GM18502 (cell line): ENCODE data around the gene PTPRN2.
"Not testable (repeated sequence)": the region's sequence is repeated elsewhere in the genome, so short reads cannot be mapped to it uniquely, and the experiment has no call there.

Experiments
- ATAC-seq: cut with Tn5 transposase; IDR thresholded peaks from one replicate; pipeline ENCODE4 v1.9.1; 2021; ENCODE audit warnings: mild to moderate bottlenecking; ENCODE audit not compliant: unreplicated experiment, poor library complexity

Gene PTPRN2

DNA sequence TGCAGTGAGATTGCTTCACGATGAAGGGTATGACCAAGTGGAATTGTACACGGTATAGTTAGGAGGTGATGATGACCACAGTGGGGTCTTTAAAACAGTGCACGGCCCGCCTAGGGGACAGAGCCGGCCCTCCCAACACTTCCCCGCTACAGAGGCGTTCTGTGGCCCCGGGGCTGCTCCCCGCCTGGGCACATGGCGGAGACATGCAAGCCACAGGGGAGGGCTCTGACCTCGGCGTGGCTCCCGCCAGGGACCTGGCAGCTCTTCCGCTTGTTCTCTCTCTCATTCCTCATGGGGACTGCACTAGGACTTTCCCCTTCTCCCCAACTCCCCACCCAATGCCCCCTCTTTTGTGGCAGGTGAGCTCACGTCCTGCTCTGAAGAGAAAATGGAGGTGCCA, 857.0 kb downstream of the PTPRN2 start:
- no peak for ATAC-seq

DNA sequence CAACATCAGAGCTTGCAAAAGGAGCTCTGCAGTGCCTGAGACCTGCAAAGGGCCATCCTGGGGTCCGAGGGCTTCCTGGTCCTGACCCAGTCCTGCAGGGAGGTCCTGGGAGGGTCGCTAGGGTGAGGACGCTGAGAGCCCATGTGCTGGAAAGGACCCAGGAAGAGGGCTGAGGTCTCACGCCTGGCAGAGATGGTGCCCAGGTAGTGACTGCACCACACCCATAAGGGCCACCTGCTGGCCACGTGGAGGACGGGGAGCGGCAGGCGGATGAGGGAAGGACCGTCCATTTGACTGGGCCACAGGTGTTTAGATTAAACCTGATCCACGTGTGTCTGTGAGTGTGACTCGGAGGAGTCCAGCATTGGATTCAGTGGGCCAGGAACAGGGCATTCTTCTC, 858.1 kb downstream of the PTPRN2 start:
- no peak for ATAC-seq

DNA sequence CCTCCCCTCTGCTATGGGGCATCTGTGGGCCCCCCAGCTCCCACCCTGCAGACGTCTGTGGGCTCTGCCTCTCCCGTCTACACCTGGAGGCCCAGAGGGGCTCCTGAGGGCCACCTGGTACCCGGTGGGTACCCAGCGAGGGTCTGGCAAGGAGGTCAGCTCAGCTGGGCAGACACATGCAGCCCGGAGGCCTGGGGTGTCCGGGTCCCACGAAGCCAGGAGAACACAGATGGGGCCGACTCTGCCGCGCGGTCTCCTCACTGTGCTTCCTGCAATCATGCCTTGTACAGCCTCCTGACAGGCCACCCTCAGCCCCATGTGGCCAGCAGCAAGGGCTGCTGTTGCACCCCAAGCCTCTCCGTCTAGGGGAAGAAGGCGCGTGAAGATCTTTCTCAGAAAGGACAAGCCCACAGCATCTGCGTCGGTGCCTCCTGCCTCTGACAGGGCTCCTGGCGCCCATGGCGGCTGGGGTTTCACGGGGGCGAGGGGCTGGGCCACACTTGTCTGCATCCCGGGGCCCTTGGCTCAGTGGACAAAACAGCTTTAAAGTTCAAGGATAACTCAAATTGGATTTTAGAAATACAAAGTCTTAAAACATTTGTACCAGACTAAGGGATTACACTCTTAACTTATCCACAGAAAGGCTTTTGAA, 859.5 kb downstream of the PTPRN2 start:
- no peak for ATAC-seq

DNA sequence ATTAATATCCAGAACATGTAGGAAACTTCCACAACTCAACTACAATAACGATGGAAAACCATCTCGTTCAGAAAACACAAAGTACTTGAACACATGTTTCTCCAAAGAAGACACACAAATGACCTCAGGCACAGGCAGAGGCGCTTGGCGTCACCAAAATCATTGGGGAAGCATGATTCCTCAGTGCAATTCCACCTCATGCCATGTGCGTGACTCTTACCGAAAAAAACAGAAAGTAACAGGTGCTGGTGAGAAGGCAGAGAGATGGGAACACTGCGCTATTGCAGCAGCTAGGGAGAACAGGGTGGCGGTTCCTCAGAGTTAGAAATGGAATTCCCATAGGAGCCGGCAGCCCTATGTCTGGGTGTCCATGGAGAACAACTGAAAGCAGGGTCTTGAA, 860.9 kb downstream of the PTPRN2 start:
- ATAC-seq = no peak

DNA sequence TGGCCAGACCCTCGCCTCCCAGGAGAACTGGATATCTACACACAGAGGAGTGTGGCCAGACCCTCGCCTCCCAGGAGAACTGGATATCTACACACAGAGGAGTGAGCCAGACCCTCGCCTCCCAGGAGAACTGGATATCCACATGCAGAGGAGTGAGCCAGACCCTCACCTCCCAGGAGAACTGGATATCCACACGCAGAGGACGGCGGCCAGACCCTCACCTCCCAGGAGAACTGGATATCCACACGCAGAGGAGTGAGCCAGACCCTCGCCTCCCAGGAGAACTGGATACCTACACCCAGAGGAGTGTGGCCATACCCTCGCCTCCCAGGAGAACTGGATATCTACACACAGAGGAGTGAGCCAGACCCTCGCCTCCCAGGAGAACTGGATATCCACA, 862.3 kb downstream of the PTPRN2 start:
- ATAC-seq = not testable (repeated sequence)

DNA sequence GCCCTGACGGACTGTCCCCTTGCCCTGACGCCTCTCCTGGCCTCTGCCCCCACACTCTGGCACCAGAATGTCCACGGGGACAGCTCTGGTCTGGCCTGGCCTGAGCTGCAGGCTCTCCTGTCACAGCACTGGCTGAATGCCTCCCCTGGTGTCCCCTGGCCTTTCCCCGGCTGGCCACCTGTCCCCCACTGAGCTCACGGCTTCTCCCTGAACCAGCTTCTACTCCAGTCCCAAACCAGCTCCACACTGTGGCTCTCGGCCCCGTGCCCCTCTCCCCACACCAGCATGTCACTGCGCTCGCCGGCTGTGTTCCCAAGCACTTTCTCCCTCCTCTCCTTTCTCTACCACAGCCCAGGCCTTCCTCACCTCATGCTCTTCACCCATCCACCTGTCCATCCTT, 864.4 kb downstream of the PTPRN2 start:
- ATAC-seq = no peak

DNA sequence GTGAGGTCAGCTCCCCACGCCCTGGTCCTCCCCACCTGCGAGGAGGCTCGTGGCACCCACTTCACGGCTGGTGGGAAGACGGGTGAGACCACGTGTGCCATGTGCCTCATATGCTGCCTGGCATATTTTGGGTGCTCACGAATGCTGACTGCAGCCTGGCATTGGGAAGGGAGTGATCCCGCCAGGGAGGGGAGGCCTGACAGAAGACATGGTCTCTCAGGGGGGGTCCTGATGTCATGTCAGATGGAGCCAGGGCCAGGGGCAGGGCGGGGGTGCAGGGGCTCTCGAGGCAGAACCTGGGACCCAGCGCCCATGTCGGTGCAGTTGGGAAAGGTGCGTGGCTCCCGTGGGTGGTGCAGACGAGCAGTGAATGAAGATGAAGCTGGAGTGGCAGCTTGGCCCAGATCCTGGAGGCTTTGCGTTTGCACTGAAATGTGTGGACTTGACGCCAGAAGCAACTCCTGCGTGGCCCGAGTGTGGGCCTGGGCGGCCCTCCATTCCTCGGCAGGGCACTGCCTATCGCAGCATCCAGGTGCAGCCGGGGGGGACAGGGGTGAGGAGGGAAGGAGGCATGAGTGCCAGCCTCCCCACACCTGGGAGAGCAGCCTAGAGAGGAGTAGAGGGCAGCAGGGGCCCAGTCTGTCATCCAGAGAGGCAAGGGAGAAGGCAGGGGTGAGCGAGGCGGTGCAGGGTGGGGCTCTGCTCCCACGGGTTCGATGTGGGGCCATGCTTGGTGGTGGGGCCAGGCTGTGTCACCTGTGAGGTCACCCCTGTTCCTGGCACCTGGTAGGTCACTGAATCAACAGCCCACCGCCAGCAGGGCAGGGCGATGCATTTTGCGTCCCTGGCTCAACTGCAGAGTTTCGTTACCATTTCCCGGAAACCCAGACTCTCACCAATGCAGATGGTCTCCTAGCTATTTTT, 865.2 kb downstream of the PTPRN2 start:
- no peak for ATAC-seq

DNA sequence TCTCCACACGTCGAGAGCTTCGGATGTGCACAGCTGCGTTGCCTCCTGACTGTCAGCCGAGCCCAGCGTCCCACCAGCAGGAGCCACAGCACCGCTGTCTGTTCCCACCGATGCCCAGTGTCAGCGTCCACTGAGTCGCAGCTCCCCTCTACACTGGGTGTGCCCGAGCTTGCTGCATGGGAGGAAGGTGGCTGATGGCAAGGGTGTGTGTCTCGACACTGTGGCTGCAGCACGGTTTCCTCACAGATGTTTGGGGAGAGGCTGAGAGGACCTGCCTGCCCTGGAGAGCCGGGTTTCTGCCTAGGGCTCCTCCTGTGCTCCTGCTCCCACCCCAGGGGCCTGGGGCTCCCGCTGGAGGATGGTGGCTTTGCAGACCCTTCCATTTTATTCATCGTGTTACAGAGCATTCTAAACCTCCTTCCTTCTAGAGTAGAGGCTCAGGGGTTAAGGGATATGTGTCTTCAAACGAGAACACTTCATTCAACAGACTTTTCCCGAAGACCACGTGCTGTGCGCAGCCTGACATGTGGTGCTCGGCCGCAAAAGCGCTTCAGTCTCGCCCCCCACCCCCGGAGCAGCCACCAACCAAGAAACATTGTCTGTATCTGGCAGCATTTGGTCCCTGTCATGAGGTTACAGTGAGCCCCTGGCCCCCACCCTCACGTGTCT, 866.0 kb downstream of the PTPRN2 start:
- ATAC-seq = no peak

DNA sequence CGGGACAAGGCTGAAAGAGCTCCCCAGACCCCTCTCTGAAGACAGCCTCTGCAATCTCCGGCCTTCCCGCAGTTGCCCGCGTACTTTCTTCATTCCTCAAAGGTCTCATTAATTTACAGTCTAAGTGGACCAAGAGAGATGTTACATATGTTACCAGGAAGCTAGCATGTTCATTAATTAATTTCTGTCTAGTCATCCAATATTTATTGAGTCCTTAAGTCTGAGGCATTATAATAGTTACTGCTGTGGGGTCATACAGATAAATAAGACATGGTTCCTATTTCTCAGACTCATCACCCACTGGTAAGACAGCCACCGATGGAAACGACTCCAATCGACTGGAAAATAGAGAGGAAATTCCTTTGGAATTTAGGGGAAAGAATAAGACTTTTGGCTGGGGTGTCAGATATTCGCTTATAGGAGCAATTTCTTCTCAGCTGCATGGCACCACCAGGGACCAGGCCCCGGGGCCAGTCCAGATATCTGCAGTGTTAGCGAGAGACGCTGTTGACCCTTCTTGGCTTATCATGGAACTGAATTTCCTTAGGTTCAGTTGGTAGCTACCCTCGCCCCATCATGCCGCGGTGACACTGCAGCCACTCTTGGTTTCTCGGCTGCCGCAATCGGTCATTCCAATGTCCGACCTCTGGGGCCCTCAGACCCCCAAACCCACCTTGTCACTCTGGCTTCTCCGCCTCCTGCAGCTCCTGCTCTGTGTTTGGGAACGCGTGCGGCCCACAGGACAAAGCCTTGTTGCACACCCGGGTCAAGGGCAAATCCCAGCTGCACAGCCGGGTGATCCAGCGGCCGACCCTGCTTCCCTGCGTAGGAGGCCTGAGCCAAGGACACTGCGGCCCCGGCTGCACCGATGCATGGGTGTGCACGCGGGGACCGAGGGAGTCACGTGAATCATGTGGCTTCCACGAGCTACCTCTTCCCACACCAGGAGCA, 867.6 kb downstream of the PTPRN2 start:
- no peak for ATAC-seq

DNA sequence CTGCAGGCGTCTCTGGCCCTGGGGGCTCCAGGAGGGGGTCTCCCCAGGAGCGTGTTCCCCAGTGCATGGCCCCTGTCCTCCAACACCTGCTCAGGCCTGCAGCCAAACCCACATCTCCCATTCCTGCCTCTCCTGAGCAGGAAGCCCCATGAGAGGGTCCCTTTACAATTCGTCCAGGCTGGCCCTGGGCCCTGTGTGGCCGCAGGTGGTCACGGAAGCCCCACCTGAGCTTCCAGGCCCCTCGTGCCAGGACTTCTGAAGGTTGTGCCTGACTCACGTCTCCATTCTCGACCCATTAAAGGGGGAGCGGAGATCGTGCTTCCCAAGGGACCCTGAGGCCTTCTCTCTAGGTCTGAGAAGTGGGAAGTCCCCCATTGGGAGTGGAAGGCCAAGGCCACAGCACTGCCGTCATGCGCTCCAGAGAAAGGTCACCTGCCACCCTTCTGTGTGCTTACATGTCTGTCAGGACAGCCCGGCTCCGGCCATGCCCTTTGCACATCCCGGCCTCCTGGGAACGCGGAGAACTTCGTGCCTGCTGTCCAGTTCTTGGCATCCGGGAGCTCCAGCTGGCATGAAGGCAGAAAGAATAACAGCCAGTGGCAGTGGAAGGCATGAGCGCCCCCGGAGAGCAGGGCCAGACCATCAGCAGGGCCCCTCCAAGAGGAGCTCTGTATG, 868.5 kb downstream of the PTPRN2 start:
- no peak for ATAC-seq

DNA sequence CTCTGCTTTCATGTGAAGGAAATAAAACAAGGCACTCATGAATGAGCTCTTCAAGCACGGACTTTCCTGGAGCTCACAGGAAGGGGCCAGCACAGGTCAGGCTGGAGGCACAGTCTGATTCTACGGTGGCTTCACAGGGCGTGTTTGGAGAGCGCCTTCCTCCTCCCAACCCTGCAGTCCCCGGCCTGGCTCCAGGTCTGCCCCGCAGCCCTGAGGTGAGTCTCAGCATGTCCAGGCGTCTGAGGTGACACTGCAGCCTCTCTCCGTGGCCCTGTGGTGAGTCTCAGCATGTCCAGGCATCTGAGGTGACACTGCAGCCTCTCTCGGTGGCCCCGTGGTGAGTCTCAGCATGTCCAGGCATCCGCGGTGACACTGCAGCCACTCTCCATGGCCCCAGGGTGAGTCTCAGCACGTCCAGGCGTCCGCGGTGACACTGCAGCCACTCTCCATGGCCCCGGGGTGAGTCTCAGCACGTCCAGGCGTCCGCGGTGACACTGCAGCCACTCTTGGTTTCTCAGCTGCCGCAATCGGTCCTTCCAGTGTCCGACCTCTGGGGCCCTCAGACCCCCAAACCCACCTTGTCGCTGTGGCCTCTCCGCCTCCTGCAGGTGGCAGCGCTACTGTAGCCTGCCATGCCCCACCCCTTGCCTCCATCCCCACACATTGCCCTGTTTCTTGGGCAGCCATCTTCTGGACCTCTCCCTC, 869.2 kb downstream of the PTPRN2 start:
- ATAC-seq = no peak

DNA sequence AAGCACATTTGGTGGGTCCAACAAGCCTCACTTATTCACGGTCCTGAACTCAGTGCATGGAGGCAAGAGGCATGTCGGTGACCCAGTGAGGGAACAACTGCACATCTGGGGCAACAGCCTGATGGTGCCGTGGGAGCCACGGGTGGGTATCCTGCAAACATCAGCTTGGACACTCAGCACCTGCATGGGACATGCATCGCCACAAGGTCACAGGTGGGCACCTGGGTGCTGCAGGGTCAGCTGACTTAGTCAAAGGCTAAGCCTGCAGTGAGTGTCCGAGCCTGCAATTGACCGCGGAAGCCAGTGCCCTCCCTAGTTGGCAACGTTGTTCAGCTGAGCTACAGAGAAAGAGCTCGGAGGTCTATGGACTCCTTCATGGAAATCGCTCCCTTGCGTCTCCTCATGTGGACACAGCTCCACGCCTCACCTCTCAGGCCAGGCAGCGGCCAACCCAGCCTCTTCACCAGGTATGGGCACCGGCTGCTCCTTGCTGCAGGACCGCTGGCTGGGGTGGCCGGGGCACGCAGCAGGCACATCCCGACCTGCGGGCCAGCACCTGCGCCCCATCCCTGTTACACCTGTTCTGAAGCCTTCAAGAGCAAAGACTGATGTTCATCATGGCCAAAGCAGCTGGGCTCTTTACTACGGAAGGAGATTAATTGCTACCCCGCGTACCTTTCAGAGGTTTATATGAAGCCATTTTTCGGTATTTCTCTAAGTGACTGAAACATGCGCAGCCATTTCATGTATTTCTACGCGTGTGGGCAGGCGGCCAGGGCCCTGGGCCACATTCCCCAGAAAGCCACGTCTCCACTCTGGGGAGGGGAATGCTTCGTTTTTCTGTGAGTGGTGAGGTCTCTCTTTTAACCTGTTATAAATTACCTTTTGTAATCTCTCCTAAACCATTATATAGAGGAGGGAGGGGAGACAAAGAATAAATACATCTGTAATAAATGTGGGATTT, 870.1 kb downstream of the PTPRN2 start:
- ATAC-seq = no peak

DNA sequence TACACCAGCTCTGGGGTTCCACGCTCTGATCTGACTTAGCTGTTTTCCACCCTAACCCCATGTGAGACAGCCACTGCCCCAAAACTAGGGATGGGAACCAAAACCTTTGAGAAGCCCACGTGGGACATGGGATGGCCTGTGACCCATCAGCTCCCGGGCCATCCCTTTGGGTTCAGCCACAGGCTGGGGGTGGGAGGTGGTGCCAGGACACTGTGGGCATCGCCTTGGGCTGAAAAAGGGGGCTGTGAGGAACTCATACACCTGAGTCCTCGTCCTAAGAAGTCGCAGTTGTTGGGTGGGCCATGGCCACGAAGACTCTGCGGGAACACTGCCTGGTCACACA, 871.7 kb downstream of the PTPRN2 start:
- no peak for ATAC-seq

DNA sequence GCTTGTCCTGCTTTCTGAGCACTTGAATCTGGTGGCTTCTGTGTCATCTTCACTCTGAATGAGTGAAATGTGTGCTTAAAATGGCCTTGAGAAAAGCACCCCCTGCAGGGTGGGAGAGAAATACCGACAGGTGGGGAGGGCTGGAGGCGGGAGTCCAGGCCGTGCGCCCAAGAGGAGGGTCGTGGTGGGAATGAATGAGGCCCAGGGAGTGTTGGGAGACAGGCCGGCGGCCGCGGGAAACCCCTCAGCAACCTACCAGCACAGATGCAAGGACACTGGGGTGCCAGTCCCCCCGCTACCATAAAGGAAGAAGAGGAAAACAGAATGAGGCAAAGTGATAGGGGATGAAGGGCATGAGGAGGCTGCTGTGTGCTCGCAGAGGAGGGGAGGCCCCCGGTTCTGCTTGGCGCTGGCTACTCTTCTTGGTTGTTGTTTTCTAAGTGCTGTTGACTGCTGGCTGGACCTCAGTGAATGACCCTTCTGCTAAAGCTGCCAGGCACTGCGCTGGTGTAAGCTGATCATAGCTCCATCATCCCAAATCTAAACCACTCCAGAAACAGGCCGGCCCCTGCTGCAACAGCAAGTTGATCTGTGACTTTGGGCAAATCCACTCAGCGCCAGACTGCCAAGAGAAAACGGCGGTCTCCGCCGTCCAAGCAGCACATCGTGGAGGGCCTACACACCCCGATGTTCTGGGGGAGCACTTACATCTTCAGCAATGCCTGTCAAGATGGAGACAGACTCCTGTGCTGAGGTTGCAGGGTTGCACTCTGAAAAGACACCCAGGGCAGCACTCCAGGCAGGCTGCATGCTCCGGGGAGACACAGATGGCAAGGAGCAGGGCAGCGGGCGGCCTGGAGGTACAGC, 872.3 kb downstream of the PTPRN2 start:
- ATAC-seq = no peak

DNA sequence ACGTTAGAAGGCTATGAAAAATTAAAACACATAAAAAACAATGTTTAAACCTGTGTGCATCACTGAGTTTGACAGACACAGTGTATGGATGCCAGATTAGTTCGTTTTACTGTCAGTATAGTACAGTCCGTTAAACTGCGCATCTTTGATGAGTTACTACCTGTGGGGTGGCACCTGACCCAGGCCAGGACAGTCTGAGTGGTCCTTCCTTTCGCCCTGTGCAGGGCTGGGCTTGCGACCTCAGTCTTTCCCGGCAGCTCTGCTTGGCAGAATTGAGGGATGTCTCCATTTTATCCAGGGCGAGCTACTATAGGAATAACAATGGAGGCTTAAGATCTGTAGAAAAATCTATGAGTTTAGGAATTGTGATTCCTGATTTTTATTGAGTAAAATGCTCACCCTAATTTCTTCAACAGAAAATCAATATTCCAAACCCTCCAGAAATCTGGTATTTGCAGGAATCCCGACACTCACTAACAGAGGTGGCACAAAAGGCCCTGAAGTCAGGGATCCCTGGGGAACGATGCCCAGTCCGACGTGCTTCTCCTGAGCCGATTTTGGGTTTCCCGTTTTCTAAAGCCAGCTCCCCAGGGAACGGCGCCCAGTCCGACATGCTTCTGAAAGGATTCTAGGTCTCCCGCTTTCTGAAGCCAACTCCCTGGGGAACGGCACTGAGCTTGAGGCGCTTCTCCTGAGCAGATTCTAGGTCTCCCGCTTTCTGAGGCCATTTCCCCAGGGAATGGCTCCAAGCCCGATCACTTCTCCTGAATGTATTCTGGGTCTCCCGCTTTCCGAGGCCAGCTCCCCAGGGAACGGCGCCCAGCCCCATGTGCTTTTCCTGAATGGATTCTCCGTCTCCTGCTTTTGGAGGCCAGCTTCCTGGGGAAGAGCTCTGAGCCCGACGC, 873.2 kb downstream of the PTPRN2 start:
- ATAC-seq = no peak

DNA sequence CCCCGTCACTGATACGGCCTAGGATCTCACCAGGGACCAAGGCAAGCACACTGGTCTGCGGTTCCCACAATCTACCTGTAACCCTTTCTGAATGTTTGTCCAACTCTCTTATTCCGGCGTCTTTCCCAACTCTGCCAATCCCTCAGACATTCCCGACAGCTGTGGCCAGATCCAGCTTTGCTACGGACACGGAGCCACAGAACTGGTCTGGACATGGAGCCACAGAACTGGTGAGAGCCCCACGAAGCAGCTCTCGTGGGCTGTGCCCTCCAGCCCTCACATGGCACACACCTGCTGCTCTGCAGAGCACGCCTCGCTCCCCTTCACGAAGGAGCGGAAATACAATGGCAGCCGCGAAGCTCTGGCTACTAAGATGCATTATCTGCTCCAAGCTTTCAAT, 874.0 kb downstream of the PTPRN2 start:
- no peak for ATAC-seq
